ENCODE data around the gene TFDP1.

TFDP1 gene

GRCh38 chr13:113635048-113635420, 50.5 kb downstream of the TFDP1 start:
- DNase-seq: no peak

GRCh38 chr13:113635709-113636108, 51.2 kb downstream of the TFDP1 start:
- DNase-seq: no peak

- DNase-seq: no peak
These were observed 51.9 kb downstream of the TFDP1 start for GRCh38 chr13:113636266-113636963.

DNA sequence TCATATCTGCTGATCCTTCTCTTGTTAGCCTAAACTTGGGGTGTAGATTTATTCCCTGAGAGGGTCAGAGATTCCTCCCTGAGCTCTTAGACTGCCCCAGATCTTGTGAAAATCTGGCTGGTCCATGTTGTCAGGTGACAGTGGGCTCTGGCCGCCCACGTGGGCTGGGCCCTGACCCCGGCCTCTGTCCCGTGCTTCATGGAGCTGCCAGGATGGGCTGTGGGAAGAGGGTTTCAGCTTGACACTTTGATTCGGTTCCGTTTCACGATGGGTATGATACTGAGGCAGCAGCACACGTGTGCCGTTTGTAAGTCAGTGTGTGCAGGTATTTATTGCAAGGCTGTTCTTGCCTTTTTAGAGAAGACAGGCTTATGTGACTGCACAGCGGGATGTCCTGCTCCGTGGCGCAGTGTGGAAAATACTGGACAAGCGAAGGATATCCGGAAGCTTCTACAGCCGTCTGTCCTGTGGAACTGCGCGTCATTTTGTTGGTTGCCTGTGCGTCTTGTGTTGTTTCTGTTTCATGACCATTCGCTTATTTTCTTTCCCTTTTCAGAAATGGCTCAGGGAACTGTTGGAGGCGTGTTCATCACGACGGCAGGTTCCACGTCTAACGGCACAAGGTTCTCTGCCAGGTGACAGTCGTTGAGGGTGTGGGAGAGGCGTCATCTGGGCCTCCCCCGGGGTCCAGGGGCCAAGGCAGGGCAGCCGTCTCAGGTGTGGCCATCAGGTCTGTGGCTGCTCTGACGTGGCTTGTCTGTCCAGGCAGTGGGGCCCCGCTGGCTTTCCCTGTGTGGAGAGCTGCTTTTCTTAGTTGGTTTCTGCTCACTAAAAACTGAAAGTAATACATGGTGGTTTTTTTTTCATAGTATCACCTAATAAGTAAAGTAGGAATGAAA, 53.0 kb downstream of the TFDP1 start:
- DNase-seq: no peak

- no peak for DNase-seq
These were observed 53.7 kb downstream of the TFDP1 start for GRCh38 chr13:113638173-113638746.

- no peak for DNase-seq
These were observed 54.3 kb downstream of the TFDP1 start for GRCh38 chr13:113638806-113639205.

DNA sequence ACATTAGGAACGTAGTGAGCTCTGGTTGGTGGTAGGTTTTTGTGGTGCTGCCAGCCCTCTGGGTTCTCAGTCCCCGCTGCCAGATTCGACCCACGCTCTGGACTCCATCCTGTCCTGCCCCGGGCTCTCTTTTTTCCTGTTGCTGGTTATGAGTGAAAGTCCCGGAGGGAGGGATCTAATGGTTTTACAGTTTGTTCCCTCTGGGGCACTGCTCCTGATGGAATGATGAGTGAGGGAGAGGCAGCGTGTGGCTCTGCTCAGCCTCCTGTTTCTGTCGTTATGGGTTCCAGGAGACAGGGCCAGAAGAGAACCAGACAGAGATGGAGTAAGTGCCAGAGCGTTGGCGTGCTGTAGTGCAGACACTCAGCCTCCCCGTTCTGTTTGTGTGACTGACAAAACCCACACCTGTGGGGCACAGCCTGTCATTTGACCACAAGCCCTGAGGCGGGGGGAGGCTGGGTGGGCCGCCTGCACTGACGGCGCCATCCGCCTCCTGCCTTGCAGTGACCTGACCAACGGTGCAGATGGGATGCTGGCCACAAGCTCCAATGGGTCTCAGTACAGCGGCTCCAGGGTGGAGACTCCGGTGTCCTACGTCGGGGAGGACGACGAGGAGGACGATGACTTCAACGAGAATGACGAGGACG, 55.2 kb downstream of the TFDP1 start:
- DNase-seq: no peak

DNA sequence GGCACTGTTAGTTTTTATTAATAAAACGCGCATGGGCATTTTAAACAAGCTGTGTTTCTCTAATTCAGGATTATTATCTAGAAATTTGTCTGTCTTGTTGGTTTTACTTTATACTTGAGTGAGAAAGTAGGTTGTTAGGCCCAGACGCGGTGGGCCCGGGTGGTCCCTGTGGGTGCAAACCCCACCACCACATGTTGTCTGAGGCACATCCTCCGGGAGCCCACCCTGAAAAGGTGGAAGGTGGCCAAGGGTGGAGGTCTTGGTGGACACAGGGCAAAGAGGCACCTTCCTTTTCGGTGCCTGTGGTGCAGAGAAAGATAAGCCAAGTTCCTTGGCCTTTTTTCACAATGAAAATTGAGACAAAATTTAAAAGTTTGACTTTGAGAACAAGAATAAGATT, 56.9 kb downstream of the TFDP1 start:
- DNase-seq: no peak

- DNase-seq: no peak
These were observed 58.0 kb downstream of the TFDP1 start for GRCh38 chr13:113642563-113642962.

- no peak for DNase-seq
These were observed 59.0 kb downstream of the TFDP1 start for GRCh38 chr13:113643593-113643992.

DNA sequence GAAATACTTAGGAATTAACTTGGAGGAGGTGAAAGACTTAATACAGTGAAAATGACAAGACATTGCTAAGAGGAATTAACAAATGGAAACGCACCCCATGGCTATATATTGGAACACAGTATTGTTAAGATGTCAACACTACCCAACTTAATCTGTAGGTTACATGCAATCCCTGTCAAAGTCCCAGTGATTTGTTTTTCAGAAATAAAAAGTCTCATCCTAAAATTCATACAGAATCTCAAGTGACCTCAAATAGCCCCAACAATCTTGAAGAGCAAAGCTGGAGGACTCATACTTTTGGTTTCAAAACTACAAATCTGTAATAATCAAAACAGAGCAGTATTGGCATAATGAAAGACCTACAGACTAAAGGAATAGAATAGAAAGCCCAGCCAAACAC, 60.2 kb downstream of the TFDP1 start:
- DNase-seq: no peak

- DNase-seq: no peak
These were observed 60.8 kb downstream of the TFDP1 start for GRCh38 chr13:113645329-113645728.

DNA sequence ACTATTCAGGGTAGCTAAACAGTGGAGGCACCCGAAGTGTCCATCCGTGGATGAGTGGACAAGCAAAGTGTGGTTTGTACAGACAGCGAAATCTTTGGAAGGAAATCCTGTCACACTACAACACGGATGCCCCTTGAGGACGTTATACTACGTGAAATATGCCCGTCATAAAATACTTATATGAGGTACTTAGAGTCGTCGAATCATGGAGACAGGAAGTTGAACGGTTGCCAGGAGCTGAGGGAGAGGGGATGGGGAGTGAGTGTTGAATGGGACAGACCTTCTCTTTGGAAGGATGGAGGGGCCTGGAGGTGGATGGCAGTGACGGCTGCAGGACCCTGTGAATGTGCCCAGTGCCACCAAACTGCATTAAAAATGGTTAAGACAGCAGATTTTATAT, 61.8 kb downstream of the TFDP1 start:
- no peak for DNase-seq

DNA sequence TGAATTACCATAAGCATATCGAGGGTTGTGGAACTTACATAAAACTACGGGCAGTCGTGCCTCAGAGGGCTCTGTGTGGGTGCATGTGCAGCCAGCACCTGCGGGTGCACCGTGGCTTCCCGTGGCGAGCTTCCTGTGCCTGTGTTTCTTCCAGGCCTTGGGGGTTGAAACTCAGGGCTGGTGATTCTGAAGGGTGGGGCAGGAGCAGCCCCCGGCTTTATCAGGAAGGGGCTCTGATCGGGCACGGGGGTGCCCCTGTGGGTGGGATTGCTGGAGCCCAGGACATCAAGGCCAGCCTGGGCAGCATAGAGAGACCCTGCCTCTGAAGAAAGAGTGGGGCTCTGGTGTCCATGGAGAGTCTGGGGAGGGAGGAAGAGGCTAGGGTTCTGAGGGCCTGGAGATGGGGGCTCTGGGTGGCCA, 62.4 kb downstream of the TFDP1 start:
- no peak for DNase-seq

DNA sequence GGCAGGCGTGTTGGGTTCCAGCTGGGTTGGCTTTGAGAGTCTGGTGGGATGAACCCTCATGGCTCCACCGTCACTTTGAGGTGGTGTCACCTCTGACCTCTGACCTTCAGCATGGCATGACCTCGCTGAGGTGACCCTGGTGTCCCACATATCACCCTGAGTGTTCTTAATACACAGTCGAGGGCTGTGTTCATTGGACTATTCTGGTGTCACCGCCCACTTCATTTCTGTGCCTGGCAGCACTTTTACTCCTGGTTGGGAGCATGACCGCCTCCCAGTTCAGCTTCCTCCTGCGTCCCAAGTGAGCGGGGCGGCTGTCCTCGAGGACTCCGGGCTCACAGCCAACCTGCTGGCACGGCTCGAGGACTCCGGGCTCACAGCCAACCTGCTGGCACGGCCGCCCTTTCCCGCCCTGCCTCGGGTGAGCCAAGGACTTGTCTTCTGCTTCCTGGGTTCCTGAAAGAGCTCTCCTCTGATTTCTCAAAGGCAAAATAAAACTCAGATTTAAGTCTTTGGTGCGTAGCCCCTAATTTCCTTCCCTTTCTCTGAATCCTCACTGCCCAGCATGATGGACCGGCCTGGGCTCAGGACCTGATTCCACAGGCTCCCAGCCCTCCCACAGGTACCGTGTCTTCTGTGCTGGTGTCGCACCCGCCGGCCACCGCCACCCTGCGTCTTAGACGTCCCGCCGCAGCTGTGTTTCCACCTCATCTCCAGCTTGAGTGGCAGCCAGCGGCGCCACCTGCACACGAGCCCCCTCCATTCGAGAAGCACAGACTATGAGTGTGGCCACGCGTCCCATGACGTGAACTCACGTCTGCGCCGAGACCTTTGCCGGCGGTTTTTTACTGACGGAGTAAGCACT, 63.0 kb downstream of the TFDP1 start:
- DNase-seq: peak; percentile 13

DNA sequence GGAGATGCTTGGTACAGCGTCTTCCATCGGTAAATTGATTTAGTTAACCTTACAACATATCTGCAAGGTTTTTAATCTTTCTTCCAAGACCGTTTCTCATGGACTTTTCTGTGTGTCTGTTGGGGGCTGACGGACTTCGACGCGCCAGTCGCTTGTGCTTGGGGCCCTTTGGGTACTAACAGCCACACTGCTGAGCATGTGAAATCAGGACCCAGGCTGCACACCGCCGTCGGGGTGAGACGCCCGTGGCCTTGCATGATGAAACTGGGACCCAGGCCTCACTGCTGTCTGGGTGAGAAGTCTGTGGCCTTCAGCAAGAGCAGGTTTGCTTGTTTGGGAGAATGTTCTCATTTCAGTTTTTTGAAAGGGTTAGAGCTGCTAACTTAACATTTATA, 63.7 kb downstream of the TFDP1 start:
- no peak for DNase-seq

GRCh38 chr13:113649212-113649611, 64.7 kb downstream of the TFDP1 start:
- no peak for DNase-seq

DNA sequence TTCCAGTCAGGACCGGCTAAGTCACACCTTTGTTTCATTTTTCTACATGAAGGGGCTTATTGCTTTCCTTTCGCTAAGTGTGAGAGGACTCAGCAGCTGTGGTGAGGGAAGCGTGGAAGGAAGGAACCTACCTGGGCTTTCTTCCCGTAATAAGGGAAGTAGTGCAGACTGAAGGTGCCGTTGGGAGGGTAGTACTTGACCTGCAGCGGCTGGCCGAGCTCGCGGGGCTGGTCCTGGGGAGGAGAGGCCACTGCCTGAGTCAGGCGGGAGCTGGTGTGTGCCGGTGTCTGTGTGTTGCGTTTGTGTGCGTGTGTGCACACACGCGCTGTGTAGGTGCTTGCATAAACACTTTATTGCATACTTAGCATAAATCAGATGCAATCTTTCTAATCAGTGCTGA, 65.7 kb downstream of the TFDP1 start:
- no peak for DNase-seq

GRCh38 chr13:113650731-113651148, 66.2 kb downstream of the TFDP1 start:
- no peak for DNase-seq

- DNase-seq: no peak
These were observed 67.2 kb downstream of the TFDP1 start for GRCh38 chr13:113651511-113652403.
